ENCODE results near the gene RASSF6. TPM values are rescaled to one million over a fixed set of nuclear protein-coding genes. Genes with fewer than 3 reads are reported as not detected.

The RASSF6 gene
- total RNA-seq, 1 experiment from 2014 or later: 0.59 TPM

- Histone ChIP-seq H3K4me1 (replicated peaks; ENCODE audit: insufficient read depth) (no peaks in the 10 kb centered on the region), H3K27ac (no peak overlapping the region), H3K9me3 (ENCODE audit: insufficient read depth, low read depth) (no peaks in the 10 kb centered on the region), H3K79me2 (ENCODE audit: low read depth) (no peaks in the 10 kb centered on the region), H3K36me3 (ENCODE audit: low read depth) (no peaks in the 10 kb centered on the region), H3K4me3 (no peak overlapping the region), H3K9me2 (ENCODE audit: insufficient read depth) (no peaks in the 10 kb centered on the region), H3F3A (ENCODE audit: insufficient read depth, low read depth) (no peaks in the 10 kb centered on the region), H2AFZ (no peak overlapping the region), H3K4me2 (no peak overlapping the region), H4K20me1 (ENCODE audit: insufficient read depth) (no peaks in the 10 kb centered on the region), H3K27me3 (ENCODE audit: insufficient read depth, low read depth) (no peaks in the 10 kb centered on the region)
- BruUV-seq (replicated peaks): no TSS peak
- intact Hi-C loops (cut with micrococcal nuclease; ENCODE audit: unreplicated experiment): no loop called here
- TF ChIP-seq CTCF (conservative IDR thresholded peaks at IDR 0.05) (no peak), EZH2 (IDR thresholded peaks at IDR 0.05; ENCODE audit: low read depth) (no peak)
- ChIA-PET CTCF (no interaction called here), POLR2A (ENCODE audit: unreplicated experiment) (no interaction called here)
- no peak for DNase-seq
Observed at GRCh38 chr4:73528171-73528570, 92.1 kb downstream of the RASSF6 start.

GRCh38 chr4:73527196-73527595 is 93.0 kb downstream of the RASSF6 start:
- no TSS peak for BruUV-seq (replicated peaks)
- H3K27me3 ChIP-seq (ENCODE audit: insufficient read depth, low read depth): no peaks in the 10 kb centered on the region
- POLR2A ChIA-PET (ENCODE audit: unreplicated experiment): no interaction called here
- H3K27ac ChIP-seq: no peak overlapping the region
- no peaks in the 10 kb centered on the region for H3K79me2 ChIP-seq (ENCODE audit: low read depth)
- no peaks in the 10 kb centered on the region for H3K4me1 ChIP-seq (replicated peaks; ENCODE audit: insufficient read depth)
- H3K9me2 ChIP-seq (ENCODE audit: insufficient read depth): no peaks in the 10 kb centered on the region
- H3K9me3 ChIP-seq (ENCODE audit: insufficient read depth, low read depth): no peaks in the 10 kb centered on the region
- no peaks in the 10 kb centered on the region for H3F3A ChIP-seq (ENCODE audit: insufficient read depth, low read depth)
- H3K36me3 ChIP-seq (ENCODE audit: low read depth): no peaks in the 10 kb centered on the region
- CTCF ChIA-PET: no interaction called here
- TF ChIP-seq CTCF (conservative IDR thresholded peaks at IDR 0.05) (no peak), EZH2 (IDR thresholded peaks at IDR 0.05; ENCODE audit: low read depth) (no peak)
- DNase-seq: no peak
- H3K4me3 ChIP-seq: no peak overlapping the region
- 0 out of 2 replicates have a peak overlapping the region, but pooled peaks have one; percentile 13 for H2AFZ ChIP-seq
- no peaks in the 10 kb centered on the region for H4K20me1 ChIP-seq (ENCODE audit: insufficient read depth)
- intact Hi-C loops (cut with micrococcal nuclease; ENCODE audit: unreplicated experiment): no loop called here
- H3K4me2 ChIP-seq: no peak overlapping the region

- Histone ChIP-seq H3K9me3 (ENCODE audit: insufficient read depth, low read depth) (no peaks in the 10 kb centered on the region), H3F3A (ENCODE audit: insufficient read depth, low read depth) (no peaks in the 10 kb centered on the region), H3K36me3 (ENCODE audit: low read depth) (no peaks in the 10 kb centered on the region), H2AFZ (no peak overlapping the region), H3K4me1 (replicated peaks; ENCODE audit: insufficient read depth) (no peaks in the 10 kb centered on the region), H3K79me2 (ENCODE audit: low read depth) (no peaks in the 10 kb centered on the region), H4K20me1 (ENCODE audit: insufficient read depth) (no peaks in the 10 kb centered on the region), H3K27me3 (ENCODE audit: insufficient read depth, low read depth) (no peaks in the 10 kb centered on the region), H3K4me2 (no peak overlapping the region), H3K27ac (no peak overlapping the region), H3K9me2 (ENCODE audit: insufficient read depth) (no peaks in the 10 kb centered on the region), H3K4me3 (no peak overlapping the region)
- BruUV-seq (replicated peaks): no TSS peak
- no peak for DNase-seq
- intact Hi-C loops (cut with micrococcal nuclease; ENCODE audit: unreplicated experiment): no loop called here
- ChIA-PET POLR2A (ENCODE audit: unreplicated experiment) (no interaction called here), CTCF (no interaction called here)
- TF ChIP-seq EZH2 (IDR thresholded peaks at IDR 0.05; ENCODE audit: low read depth) (no peak), CTCF (conservative IDR thresholded peaks at IDR 0.05) (no peak)
Observed at GRCh38 chr4:73525611-73526010, 94.6 kb downstream of the RASSF6 start.
